A549 (cell line): ENCODE measurements around the gene LRRC2. TPM values are rescaled to one million over a fixed set of nuclear protein-coding genes. Genes with fewer than 3 reads are reported as not detected.

Source experiments
- ATAC-seq, 2 experiments: fragments of 200-7000 bp in 1 of 2; fragments of >200 bp in 1 of 2; cut with Nextera tagmentation in 1 of 2; cut with Tn5 transposase in 1 of 2; 3 replicates each; pipeline versions ENCODE4 v1.8.0 to v1.9.1; 2018 to 2020; ENCODE audit warnings: mild to moderate bottlenecking in 1 of 2, moderate library complexity in 1 of 2
- CTCF ChIA-PET: fragments of 300-600 bp; sonication (Branson Sonifier 250); formaldehyde crosslinking; extraction: SDS; loops from one replicate; lab custom pipeline; 2021; ENCODE audit warnings: antibody characterized with exemption, inconsistent platforms; lab: Yijun Ruan, JAX
- POLR2A ChIA-PET: fragments of 350-600 bp; formaldehyde crosslinking; extraction: SDS; loops from one replicate; lab custom pipeline; 2021; ENCODE audit warnings: antibody characterized with exemption, inconsistent platforms; lab: Yijun Ruan, JAX
- DNase-seq, 2 experiments: peaks; one replicate each; pipeline versions ENCODE4 v3.0.0 to v3.0.0-alpha.2; 2011 to 2016; ENCODE audit warnings: low read depth in 1 of 2, low spot score in 1 of 2
- FAIRE-seq: peaks from 2 replicates; lab custom pipeline; 2011; peaks lifted over from hg19 to GRCh38; lab: Jason Lieb, UNC
- H3K27ac ChIP-seq, 2 experiments: fragments of >200 bp; sonication (Bioruptor Twin); formaldehyde crosslinking; 3 replicates each; pipeline ENCODE4 v1.5.1; 2016 to 2017
- H3K4me1 ChIP-seq: fragments of >200 bp; sonication (Bioruptor Twin); formaldehyde crosslinking; 3 replicates; pipeline ENCODE4 v1.6.1; 2016
- H3K4me2 ChIP-seq: fragments of >200 bp; sonication (Bioruptor Twin); formaldehyde crosslinking; 3 replicates; pipeline ENCODE4 v1.6.1; 2016
- H3K4me3 ChIP-seq: fragments of >200 bp; sonication (Bioruptor Twin); formaldehyde crosslinking; 3 replicates; pipeline ENCODE4 v1.5.1; 2016
- H3K9me3 ChIP-seq: fragments of >200 bp; sonication (Bioruptor Twin); formaldehyde crosslinking; 3 replicates; pipeline ENCODE4 v1.6.1; 2016
- CBX8 ChIP-seq: fragments of 200-600 bp; sonication (generic); IDR thresholded peaks from 2 replicates; pipeline ENCODE4 v1.6.1; 2016
- CEBPB ChIP-seq, 2 experiments: fragments of >200 bp in 1 of 2; sonication (Bioruptor Twin) in 1 of 2; formaldehyde crosslinking in 1 of 2; IDR thresholded peaks; 2 replicates each; pipeline ENCODE4 v1.6.1; 2012 to 2016
- CTCF ChIP-seq: fragments of >200 bp; sonication (Bioruptor Twin); formaldehyde crosslinking; IDR thresholded peaks from 3 replicates; pipeline ENCODE4 v1.5.1; 2016
- E2F6 ChIP-seq: IDR thresholded peaks from 2 replicates; pipeline ENCODE4 v1.6.1; 2012; ENCODE audit warnings: low read depth, borderline replicate concordance
- EHF ChIP-seq: fragments of 250-450 bp; sonication (Bioruptor Pico); IDR thresholded peaks from 2 replicates; pipeline ENCODE4 v1.5.0; 2020; ENCODE audit warnings: mild to moderate bottlenecking
- EP300 ChIP-seq, 2 experiments: fragments of >200 bp; sonication (Bioruptor Twin); formaldehyde crosslinking; IDR thresholded peaks; 2 replicates in 1 of 2; 3 replicates in 1 of 2; pipeline ENCODE4 v1.6.1; 2016 to 2017
- HDAC2 ChIP-seq: fragments of 200-600 bp; sonication (generic); IDR thresholded peaks from 2 replicates; pipeline ENCODE4 v1.6.1; 2016
- HMGXB4 ChIP-seq: fragments of 250-450 bp; sonication (Bioruptor Pico); IDR thresholded peaks from 2 replicates; pipeline ENCODE4 v1.5.0; 2021; ENCODE audit warnings: mild to moderate bottlenecking, moderate library complexity, borderline replicate concordance
- HOXB13 ChIP-seq: fragments of 250-450 bp; sonication (Bioruptor Pico); IDR thresholded peaks from 2 replicates; pipeline ENCODE4 v1.5.0; 2020; ENCODE audit warnings: low read depth, mild to moderate bottlenecking, moderate library complexity
- JUN ChIP-seq, 2 experiments: fragments of >200 bp; sonication (Bioruptor Twin); formaldehyde crosslinking; IDR thresholded peaks; 2 replicates in 1 of 2; 3 replicates in 1 of 2; pipeline ENCODE4 v1.6.1; 2016 to 2017
- KDM1A ChIP-seq: fragments of 200-600 bp; sonication (generic); IDR thresholded peaks from 2 replicates; pipeline ENCODE4 v1.6.1; 2016; ENCODE audit warnings: low read depth, mild to moderate bottlenecking
- MAZ ChIP-seq: fragments of 150-350 bp; IDR thresholded peaks from 2 replicates; pipeline ENCODE4 v1.6.1; 2014; ENCODE audit warnings: antibody characterized with exemption, low read depth, low read length, borderline replicate concordance
- NR3C1 ChIP-seq: fragments of >200 bp; sonication (Bioruptor Twin); formaldehyde crosslinking; IDR thresholded peaks from 3 replicates; pipeline ENCODE4 v1.6.1; 2017
- PHF8 ChIP-seq: fragments of 200-600 bp; sonication (generic); IDR thresholded peaks from 2 replicates; pipeline ENCODE4 v1.6.1; 2016; ENCODE audit warnings: low read depth, mild to moderate bottlenecking, antibody characterized with exemption, moderate library complexity, borderline replicate concordance
- POLR2A ChIP-seq: IDR thresholded peaks from 2 replicates; pipeline ENCODE4 v1.6.1; 2012; ENCODE audit warnings: mild to moderate bottlenecking, low read length
- RAD21 ChIP-seq, 2 experiments: fragments of >200 bp in 1 of 2; sonication (Bioruptor Twin) in 1 of 2; formaldehyde crosslinking in 1 of 2; IDR thresholded peaks in 1 of 2; conservative IDR thresholded peaks in 1 of 2; 2 replicates in 1 of 2; 3 replicates in 1 of 2; pipeline ENCODE4 v1.6.1; 2012 to 2018; ENCODE audit warnings: inconsistent platforms in 1 of 2
- RARB ChIP-seq: fragments of 250-450 bp; sonication (Bioruptor Pico); IDR thresholded peaks from 2 replicates; pipeline ENCODE4 v1.8.0; 2021; ENCODE audit warnings: mild to moderate bottlenecking, moderate library complexity
- RCOR1 ChIP-seq: fragments of 150-350 bp; IDR thresholded peaks from 2 replicates; pipeline ENCODE4 v1.6.1; 2014; ENCODE audit warnings: antibody characterized with exemption, low read length, low read depth
- RFX5 ChIP-seq: fragments of 450-650 bp; IDR thresholded peaks from 2 replicates; pipeline ENCODE4 v1.7.1; 2014; ENCODE audit warnings: antibody characterized with exemption, mild to moderate bottlenecking, moderate library complexity
- SMC3 ChIP-seq: fragments of >200 bp; sonication (Bioruptor Twin); formaldehyde crosslinking; IDR thresholded peaks from 3 replicates; pipeline ENCODE4 v1.6.1; 2018; ENCODE audit warnings: inconsistent platforms
- SREBF2 ChIP-seq: fragments of 450-650 bp; IDR thresholded peaks from 2 replicates; pipeline ENCODE4 v1.6.1; 2014; ENCODE audit warnings: mild to moderate bottlenecking, moderate library complexity
- WGBS: methylation state at CpG from one replicate; pipeline ENCODE4 v1.1.6; 2017; ENCODE audit errors: missing lambda C conversion rate; 5-methylcytosine and 5-hydroxymethylcytosine counted together
- polyA plus RNA-seq, 4 experiments: library from polyadenylated mRNA; depleted of rRNA in 3 of 4; stranded (reverse); fragments of >200 nt; fragmentation: RNase III in 1 of 4; extraction: RNeasy Plus Mini Kit Qiagen cat#74134 plus additional on column Dnase treatment in 1 of 4; gene quantifications; 2 replicates in 3 of 4; 3 replicates in 1 of 4; pipeline ENCODE4 v1.2.3, GENCODE V29; 2011 to 2017
- TF ChIP-seq, protein P1 (sequence below): fragments of 150-350 bp; IDR thresholded peaks from 2 replicates; pipeline ENCODE4 v1.6.1; 2014; ENCODE audit warnings: low read depth, mild to moderate bottlenecking, low read length
- TF ChIP-seq, protein P2 (sequence below): IDR thresholded peaks from 2 replicates; pipeline ENCODE4 v1.6.1; 2012
- TF ChIP-seq, protein P3 (sequence below): fragments of >200 bp; sonication (Bioruptor Twin); formaldehyde crosslinking; IDR thresholded peaks from 3 replicates; pipeline ENCODE4 v1.6.1; 2016

LRRC2 gene
- polyA plus RNA-seq, 2 of the 4 experiments (the other 2 are of a cell fraction), result not detected

- TF ChIP-seq NR3C1 (no peak), HDAC2 (no peak), HOXB13 (CRISPR knock-in tag) (no peak), CTCF (no peak), JUN (IDR thresholded peaks at IDR 0.05) (no peak)
- TF ChIP-seq, protein P1, sequence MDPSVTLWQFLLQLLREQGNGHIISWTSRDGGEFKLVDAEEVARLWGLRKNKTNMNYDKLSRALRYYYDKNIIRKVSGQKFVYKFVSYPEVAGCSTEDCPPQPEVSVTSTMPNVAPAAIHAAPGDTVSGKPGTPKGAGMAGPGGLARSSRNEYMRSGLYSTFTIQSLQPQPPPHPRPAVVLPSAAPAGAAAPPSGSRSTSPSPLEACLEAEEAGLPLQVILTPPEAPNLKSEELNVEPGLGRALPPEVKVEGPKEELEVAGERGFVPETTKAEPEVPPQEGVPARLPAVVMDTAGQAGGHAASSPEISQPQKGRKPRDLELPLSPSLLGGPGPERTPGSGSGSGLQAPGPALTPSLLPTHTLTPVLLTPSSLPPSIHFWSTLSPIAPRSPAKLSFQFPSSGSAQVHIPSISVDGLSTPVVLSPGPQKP, result no peak
- TF ChIP-seq, all 56 proteins: peak for 0
These were observed 6.9 kb downstream of the LRRC2 start (continued) for GRCh38 chr3:46559091-46559704.

DNA sequence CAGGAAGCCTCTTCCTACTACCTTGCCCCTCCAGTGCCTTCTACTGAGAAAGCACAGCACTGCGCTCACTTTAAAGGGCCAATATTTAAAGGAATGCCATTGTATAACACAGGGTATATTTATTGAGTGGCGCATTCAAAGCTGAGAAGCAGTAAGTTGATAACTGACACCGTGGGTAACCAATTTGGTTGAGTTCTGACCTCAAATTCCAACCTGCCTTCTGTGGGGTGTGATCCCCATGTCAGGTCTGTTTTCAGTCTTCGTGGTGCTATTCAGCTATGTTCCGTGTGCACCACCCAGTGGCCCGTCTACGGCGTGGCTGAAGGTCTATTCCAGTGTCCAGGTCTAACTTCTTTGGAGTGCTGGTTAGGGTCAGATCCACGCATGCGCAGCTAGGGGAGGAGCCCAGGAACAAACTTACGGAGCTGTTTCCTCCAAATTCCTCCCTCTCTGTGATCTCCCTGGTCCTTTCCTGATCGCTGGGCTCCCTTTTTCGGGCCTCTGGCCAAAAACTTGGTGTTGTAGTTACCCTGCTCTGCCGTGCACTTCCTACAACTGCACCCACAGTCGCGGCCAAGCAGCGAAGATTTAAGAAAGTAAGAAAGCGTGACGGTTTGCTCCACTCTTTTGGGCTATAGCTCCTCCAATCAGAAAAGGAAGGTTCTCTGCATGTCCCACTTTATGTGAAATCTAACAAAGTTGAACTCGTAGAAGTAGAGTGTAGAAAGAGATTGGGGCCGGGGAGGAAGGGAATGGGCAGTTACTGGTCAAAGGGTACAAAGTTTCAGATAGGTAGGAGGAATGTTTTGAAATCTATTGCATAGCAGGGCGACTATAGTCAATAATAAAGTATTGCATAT lies 7.7 kb downstream of the LRRC2 start:
- POLR2A ChIA-PET, result no interaction called here
- peak overlapping the region; percentile 92 for H3K4me2 ChIP-seq
- FAIRE-seq, result no peak
- TF ChIP-seq, protein P2, sequence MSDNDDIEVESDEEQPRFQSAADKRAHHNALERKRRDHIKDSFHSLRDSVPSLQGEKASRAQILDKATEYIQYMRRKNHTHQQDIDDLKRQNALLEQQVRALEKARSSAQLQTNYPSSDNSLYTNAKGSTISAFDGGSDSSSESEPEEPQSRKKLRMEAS, result peak; percentile 58; the same call in 1 of the 2 replicates
- no peak for TF ChIP-seq CBX8
- peak; percentile 45 for TF ChIP-seq POLR2A
- peak; percentile 79 to 86 for TF ChIP-seq RAD21 (conservative IDR thresholded peaks at IDR 0.05 in 1 of 2, IDR thresholded peaks at IDR 0.05 in 1 of 2)
- 0 out of 2 replicates have a peak, but pooled peaks have one; percentile 39 for TF ChIP-seq E2F6
- peak; percentile 71 for TF ChIP-seq SMC3
- TF ChIP-seq CEBPB (IDR thresholded peaks at IDR 0.05), result no peak
- TF ChIP-seq CTCF, result peak; percentile 72
- peak; percentile 99 to 100 for ATAC-seq
- peak overlapping the region; percentile 70 to 80 for H3K27ac ChIP-seq
- H3K9me3 ChIP-seq, result no peaks in the 10 kb centered on the region
- CTCF ChIA-PET, result interaction anchor here (0.6 to 3.1 kb wide), 20 partner anchors 9 to 191 kb away, joined by 3 to 100 read pairs (median 5); partner anchors contain the start of genes CCR5AS, CCRL2 and RTP3
- peak; percentile 80 to 89 for DNase-seq
- peaks cover 3% of the 10 kb centered on the region; the same call in 1 of the 3 replicates for H3K4me1 ChIP-seq
- WGBS, result 14% methylated on average over 22 of the region's 22 CpGs
- peak overlapping the region; percentile 60 for H3K4me3 ChIP-seq

- TF ChIP-seq HMGXB4 (CRISPR knock-in tag), result no peak
- no peak for TF ChIP-seq RFX5
- TF ChIP-seq KDM1A, result no peak
- no peak for TF ChIP-seq RARB (CRISPR knock-in tag)
- no peak for TF ChIP-seq HOXB13 (CRISPR knock-in tag)
- TF ChIP-seq MAZ, result no peak
- no peak for TF ChIP-seq EHF
- TF ChIP-seq, protein P3, sequence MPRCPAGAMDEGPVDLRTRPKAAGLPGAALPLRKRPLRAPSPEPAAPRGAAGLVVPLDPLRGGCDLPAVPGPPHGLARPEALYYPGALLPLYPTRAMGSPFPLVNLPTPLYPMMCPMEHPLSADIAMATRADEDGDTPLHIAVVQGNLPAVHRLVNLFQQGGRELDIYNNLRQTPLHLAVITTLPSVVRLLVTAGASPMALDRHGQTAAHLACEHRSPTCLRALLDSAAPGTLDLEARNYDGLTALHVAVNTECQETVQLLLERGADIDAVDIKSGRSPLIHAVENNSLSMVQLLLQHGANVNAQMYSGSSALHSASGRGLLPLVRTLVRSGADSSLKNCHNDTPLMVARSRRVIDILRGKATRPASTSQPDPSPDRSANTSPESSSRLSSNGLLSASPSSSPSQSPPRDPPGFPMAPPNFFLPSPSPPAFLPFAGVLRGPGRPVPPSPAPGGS, result no peak
- TF ChIP-seq PHF8, result no peak
- no peak for TF ChIP-seq CBX8
- TF ChIP-seq EP300 (IDR thresholded peaks at IDR 0.05), result no peak
- TF ChIP-seq SREBF2, result no peak
- no peak for TF ChIP-seq RCOR1
- ATAC-seq, result no peak
- peaks cover 3% of the 10 kb centered on the region; the same call in 1 of the 3 replicates for H3K4me1 ChIP-seq
- DNase-seq, result no peak
- POLR2A ChIA-PET, result no interaction called here
- H3K4me2 ChIP-seq, result peak overlapping the region; percentile 92
- no peak for FAIRE-seq
- CTCF ChIA-PET, result interaction anchor here (1.1 to 3.1 kb wide), 16 partner anchors 8 to 190 kb away, joined by 3 to 100 read pairs (median 5); partner anchors contain the start of genes CCR5AS, CCRL2 and RTP3
- no peak overlapping the region for H3K4me3 ChIP-seq
- WGBS, result 38% methylated on average over 5 of the region's 6 CpGs
- no peaks in the 10 kb centered on the region for H3K9me3 ChIP-seq
- H3K27ac ChIP-seq, result no peak overlapping the region
These were observed 8.3 kb downstream of the LRRC2 start for GRCh38 chr3:46557814-46558183.
